Right forelimb (tissue), 1 donor: ENCODE results near the gene FIP1L1.

ENCODE experiments used
- DNase-seq: peaks from one replicate; pipeline ENCODE4 v3.0.0-alpha.2; 2018

Gene FIP1L1

GRCh38 chr4:53507058-53507457 is 129.6 kb downstream of the FIP1L1 start:
- no peak for DNase-seq

- peak; percentile 71 for DNase-seq
These were observed 130.3 kb downstream of the FIP1L1 start for GRCh38 chr4:53507671-53508286.

- no peak for DNase-seq
These were observed 131.0 kb downstream of the FIP1L1 start for GRCh38 chr4:53508446-53508845.

GRCh38 chr4:53510321-53510720 is 132.9 kb downstream of the FIP1L1 start:
- no peak for DNase-seq
